ENCODE measurements around the gene TRAF7.

TRAF7 gene

DNA sequence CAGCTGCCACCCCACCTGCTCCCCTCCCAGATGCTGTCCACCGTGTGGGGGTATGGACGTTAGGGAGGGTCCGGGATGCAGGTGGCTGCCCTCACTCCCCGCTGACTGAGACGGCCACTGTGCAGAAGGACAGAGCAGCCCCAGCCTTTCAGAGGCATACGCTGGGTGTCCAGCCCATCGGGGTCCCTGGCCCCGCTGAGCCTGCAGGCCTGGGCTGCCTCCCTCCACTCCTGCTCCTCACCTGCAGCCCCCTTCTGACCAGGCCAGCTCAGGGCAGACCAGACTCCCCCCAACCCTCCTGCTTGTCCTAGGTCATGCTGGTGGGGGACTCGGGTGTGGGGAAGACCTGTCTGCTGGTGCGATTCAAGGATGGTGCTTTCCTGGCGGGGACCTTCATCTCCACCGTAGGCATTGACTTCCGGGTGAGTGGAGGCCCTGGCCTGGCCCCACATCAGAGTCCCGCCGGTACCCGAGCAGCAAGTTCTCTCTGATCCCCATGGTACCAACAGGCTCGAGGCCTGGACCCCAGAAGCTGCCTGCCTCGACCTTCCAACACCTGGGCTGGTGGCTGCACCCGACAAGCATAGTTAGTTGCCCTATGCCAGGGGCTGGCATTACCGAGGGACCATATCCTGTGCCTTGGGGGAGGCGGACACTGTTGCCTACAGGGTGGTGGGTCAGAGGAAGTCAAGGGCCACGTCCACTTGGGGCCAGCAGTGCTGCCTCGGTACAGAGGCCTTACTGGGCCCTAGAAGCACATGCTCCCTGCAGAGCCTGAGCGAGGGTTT, 5.8 kb upstream of the TRAF7 start:
- no peak overlapping the region for H3K27ac ChIP-seq (ENCODE audit: low read depth, low read length)
- peaks cover 33% of the 10 kb centered on the region for H3K4me1 ChIP-seq (ENCODE audit: control insufficient read depth, insufficient read depth, low read length, unreplicated experiment)
- no peak overlapping the region for H2AFZ ChIP-seq (ENCODE audit: low read length, unreplicated experiment)
- peaks cover 28% of the 10 kb centered on the region for H3K36me3 ChIP-seq (ENCODE audit: insufficient read depth, low read length)
- H3K79me2 ChIP-seq (ENCODE audit: control insufficient read depth, insufficient read depth, low read length, unreplicated experiment), result peaks cover 39% of the 10 kb centered on the region
- peak overlapping the region; percentile 66; the same call in 1 of the 2 replicates for H3K4me3 ChIP-seq (ENCODE audit: low read depth, low read length)
- H3K27me3 ChIP-seq (ENCODE audit: insufficient read depth, low read length), result no peaks in the 10 kb centered on the region

DNA sequence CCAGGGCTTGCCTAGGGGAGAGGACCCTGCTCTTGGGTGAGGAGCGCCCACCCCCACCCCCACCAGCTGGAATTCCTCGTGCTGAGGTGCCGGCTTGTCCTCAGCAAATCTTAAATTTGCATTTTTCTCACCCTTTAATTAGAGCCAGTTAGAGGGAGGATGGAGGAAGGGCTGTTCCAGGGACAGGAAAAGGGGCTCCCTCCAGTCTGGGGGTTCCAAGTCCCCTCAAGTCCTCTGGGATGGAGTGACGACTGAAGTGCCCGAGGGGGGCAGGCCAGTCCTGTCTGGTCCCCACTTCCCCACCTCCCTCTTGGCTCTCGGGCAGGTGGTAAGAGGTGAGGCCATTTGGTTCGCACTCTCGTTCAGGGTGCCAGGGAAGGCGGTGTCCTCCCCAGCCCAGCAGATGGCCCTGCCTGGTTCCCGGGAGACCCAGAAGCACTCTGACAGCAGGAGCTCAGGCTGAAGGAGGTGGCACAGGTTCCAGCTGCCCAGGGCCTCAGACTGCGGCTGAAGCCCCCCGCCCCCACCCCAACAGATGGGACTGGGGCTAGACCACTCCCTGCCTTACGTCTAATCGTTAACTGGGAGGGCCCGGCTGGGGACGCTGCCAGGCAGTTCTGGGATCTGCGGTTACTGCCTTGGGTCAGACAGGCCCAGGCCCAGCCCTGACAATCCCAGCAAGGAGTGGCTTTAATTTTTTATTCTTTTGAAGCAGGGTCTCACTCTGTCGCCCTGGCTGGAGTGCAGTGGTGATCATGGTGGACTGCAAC, 5.0 kb upstream of the TRAF7 start:
- H3K27me3 ChIP-seq (ENCODE audit: insufficient read depth, low read length), result no peaks in the 10 kb centered on the region
- no peak overlapping the region for H2AFZ ChIP-seq (ENCODE audit: low read length, unreplicated experiment)
- H3K79me2 ChIP-seq (ENCODE audit: control insufficient read depth, insufficient read depth, low read length, unreplicated experiment), result peaks cover 42% of the 10 kb centered on the region
- H3K4me1 ChIP-seq (ENCODE audit: control insufficient read depth, insufficient read depth, low read length, unreplicated experiment), result peaks cover 33% of the 10 kb centered on the region
- H3K27ac ChIP-seq (ENCODE audit: low read depth, low read length), result 0 out of 2 replicates have a peak overlapping the region, but pooled peaks have one; percentile 7
- H3K4me3 ChIP-seq (ENCODE audit: low read depth, low read length), result no peak overlapping the region; the same call in 1 of the 2 replicates
- peaks cover 30% of the 10 kb centered on the region for H3K36me3 ChIP-seq (ENCODE audit: insufficient read depth, low read length)

DNA sequence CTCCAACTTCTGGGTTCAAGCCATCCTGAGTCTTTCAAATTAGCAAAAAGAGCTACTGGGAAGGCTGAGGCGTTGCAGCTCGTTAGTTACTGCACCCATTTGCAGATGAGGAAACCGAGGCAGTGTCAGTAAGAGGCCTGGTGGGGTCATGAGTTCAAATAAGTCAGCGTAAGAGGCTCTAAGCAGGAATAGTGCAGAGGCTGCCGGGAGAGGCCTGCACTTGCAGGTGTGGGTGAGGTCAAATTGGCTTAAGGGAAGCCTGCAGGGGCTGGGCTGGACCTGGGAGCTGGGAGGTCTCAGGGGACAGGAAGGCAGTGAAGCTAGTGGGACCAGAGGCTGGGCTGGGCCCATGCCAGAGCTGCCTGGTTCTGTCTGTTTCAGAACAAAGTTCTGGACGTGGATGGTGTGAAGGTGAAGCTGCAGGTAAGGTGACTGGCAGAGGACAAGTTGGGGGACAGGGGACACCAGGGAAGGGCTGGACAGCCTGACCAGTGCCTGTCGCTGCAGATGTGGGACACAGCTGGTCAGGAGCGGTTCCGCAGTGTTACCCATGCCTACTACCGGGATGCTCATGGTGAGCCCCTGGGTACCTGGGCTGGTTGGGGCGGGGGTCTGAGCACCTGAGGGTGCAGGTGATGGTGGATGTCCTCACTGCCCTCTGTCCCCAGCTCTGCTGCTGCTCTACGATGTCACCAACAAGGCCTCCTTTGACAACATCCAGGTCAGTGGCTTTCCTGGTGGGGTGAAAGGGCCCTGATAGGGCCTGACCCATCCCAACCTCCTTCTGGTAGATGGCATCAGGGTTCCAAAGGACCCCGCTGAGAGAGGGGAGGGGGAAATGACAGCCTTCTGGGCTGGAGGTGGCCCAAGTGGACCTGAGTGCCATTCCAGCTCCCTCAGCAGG, 4.1 kb upstream of the TRAF7 start:
- Histone ChIP-seq H3K79me2 (ENCODE audit: control insufficient read depth, insufficient read depth, low read length, unreplicated experiment) (peaks cover 47% of the 10 kb centered on the region), H3K4me1 (ENCODE audit: control insufficient read depth, insufficient read depth, low read length, unreplicated experiment) (peaks cover 33% of the 10 kb centered on the region), H3K27ac (ENCODE audit: low read depth, low read length) (0 out of 2 replicates have a peak overlapping the region, but pooled peaks have one; percentile 7), H3K27me3 (ENCODE audit: insufficient read depth, low read length) (no peaks in the 10 kb centered on the region), H3K36me3 (ENCODE audit: insufficient read depth, low read length) (peaks cover 30% of the 10 kb centered on the region), H3K4me3 (ENCODE audit: low read depth, low read length) (no peak overlapping the region; the same call in 1 of the 2 replicates), H2AFZ (ENCODE audit: low read length, unreplicated experiment) (no peak overlapping the region)

DNA sequence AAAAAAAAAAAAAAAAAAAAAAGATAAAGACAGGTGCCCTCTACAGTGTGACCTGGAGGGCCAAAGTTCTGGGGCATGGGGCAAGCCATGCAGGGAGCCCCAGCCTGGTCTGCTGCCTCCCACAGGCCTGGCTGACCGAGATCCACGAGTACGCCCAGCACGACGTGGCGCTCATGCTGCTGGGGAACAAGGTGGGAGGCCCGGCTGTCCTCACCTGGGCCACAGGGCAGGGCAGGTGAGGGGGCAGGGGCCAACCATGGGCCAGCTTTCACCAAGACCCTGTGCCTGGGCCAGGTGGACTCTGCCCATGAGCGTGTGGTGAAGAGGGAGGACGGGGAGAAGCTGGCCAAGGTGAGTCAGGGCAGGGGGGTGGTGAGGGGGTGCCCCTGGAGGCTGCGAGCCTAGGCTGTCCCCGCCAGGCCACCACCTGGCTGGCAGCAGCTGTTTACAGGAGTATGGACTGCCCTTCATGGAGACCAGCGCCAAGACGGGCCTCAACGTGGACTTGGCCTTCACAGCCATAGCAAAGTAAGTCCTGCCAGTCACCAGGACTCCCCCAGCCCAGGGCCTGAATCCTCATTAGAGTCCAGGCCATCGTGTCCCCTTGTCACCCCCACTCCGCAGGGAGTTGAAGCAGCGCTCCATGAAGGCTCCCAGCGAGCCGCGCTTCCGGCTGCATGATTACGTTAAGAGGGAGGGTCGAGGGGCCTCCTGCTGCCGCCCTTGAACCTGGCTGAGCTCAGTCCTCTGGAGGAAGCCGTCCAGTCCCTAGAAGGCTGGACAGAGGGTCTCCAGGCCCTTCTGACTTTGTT, 2.7 kb upstream of the TRAF7 start:
- Histone ChIP-seq H2AFZ (ENCODE audit: low read length, unreplicated experiment) (no peak overlapping the region), H3K79me2 (ENCODE audit: control insufficient read depth, insufficient read depth, low read length, unreplicated experiment) (peaks cover 62% of the 10 kb centered on the region), H3K4me1 (ENCODE audit: control insufficient read depth, insufficient read depth, low read length, unreplicated experiment) (peaks cover 46% of the 10 kb centered on the region)

DNA sequence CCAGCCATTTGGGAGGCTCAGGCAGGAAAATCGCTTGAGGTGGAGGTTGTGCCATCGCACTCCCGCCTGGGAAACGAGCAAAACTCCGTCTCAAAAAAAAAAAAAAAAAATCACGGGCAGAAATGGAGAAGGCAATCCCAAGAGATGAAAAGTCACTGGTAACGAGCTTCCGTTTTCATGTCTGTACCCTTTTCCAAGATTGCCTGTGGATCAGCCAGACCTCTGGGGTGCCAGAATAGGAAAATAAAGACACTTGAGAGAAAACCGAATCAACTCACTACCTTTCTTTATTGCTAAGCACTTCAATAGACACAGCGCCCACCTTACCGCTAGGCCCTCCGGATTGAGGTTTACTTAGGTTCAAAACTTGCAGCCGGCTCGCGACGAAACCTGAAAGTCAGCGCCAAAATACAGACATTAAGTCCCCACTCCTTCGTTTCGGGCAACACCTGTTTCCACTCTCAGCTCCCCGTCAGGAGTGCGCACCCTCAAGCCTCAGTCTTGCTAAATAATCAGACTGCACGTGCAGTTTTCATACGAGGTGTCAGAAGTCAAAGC, 970 bp upstream of the TRAF7 start:
- Histone ChIP-seq H2AFZ (ENCODE audit: low read length, unreplicated experiment) (no peak overlapping the region), H3K36me3 (ENCODE audit: insufficient read depth, low read length) (peaks cover 30% of the 10 kb centered on the region), H3K4me3 (ENCODE audit: low read depth, low read length) (peak overlapping the region; percentile 98), H3K79me2 (ENCODE audit: control insufficient read depth, insufficient read depth, low read length, unreplicated experiment) (peaks cover 77% of the 10 kb centered on the region), H3K4me1 (ENCODE audit: control insufficient read depth, insufficient read depth, low read length, unreplicated experiment) (peaks cover 52% of the 10 kb centered on the region), H3K27ac (ENCODE audit: low read depth, low read length) (peak overlapping the region; percentile 61), H3K27me3 (ENCODE audit: insufficient read depth, low read length) (no peaks in the 10 kb centered on the region)

More for the DNA sequence above, 2.7 kb upstream of the TRAF7 start:
- H3K27me3 ChIP-seq (ENCODE audit: insufficient read depth, low read length), result no peaks in the 10 kb centered on the region
- H3K36me3 ChIP-seq (ENCODE audit: insufficient read depth, low read length), result peaks cover 30% of the 10 kb centered on the region
- H3K4me3 ChIP-seq (ENCODE audit: low read depth, low read length), result peak overlapping the region; percentile 98
- H3K27ac ChIP-seq (ENCODE audit: low read depth, low read length), result peak overlapping the region; percentile 61

DNA sequence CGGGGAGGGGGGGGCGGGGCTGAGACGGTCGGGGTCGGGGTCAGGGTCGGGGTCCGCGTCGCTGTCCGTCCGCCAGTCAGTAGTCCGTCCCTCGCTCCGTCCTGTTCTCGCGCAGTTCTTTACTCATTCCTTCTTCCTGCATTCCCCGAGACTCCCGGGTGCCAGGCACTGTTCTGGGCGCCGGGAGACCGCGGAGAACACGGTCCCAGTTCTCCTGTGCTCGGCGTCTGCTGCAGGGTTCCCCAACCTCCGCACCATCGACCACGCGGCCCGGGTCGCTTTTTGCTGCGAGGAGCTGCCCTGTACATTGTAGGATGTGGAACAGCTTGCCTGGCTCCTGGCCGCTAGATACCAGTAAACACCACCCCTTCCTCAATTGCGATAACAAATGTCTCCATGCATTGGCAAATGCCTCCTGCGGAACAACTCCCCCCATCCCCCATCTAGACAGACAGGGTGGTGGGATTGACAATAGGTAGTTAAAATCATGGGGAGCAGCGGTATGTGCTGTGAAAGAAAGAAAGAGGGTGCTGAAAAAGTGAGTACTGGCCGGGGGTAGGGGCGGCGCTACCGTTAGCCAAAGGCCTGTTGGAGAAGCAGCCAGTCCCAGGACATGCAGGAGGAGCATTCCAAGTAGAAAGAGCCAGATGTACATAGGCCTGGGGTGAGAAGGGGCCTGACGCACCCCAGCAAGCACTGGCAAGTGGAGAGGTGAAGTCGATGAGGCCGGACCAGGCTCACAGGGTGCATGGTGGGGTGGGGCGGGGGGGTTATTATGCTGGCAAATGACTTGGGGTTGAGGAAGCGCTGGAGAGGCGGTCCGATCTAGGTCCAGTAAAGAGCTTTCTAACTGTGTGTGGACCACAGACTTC, 631 bp downstream of the TRAF7 start:
- no peaks in the 10 kb centered on the region for H3K27me3 ChIP-seq (ENCODE audit: insufficient read depth, low read length)
- peaks cover 28% of the 10 kb centered on the region for H3K36me3 ChIP-seq (ENCODE audit: insufficient read depth, low read length)
- peak overlapping the region; percentile 98 for H3K4me3 ChIP-seq (ENCODE audit: low read depth, low read length)
- peaks cover 81% of the 10 kb centered on the region for H3K79me2 ChIP-seq (ENCODE audit: control insufficient read depth, insufficient read depth, low read length, unreplicated experiment)
- peak overlapping the region; percentile 95 for H3K27ac ChIP-seq (ENCODE audit: low read depth, low read length)
- peaks cover 51% of the 10 kb centered on the region for H3K4me1 ChIP-seq (ENCODE audit: control insufficient read depth, insufficient read depth, low read length, unreplicated experiment)
- no peak overlapping the region for H2AFZ ChIP-seq (ENCODE audit: low read length, unreplicated experiment)

DNA sequence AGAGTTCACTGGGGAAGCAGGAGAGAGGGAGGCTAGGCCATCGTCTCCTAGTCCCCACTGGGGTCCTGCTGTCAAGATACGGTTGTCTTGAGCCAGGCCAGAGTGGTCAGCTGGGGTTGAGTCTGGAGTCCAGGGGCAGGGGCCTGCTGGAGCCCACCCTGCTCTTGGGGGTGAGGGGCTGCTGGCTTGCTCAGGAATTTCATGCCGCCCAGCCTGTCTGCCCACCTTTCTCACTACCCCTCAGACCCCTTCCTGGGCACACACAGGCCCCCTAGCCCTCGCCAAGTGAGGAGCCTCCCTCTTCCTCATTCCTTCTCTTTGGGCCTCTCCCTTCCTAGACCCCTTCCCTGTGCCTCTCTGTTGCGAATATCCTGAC, 1.3 kb downstream of the TRAF7 start:
- Histone ChIP-seq H3K27ac (ENCODE audit: low read depth, low read length) (peak overlapping the region; percentile 95), H3K27me3 (ENCODE audit: insufficient read depth, low read length) (no peaks in the 10 kb centered on the region), H3K79me2 (ENCODE audit: control insufficient read depth, insufficient read depth, low read length, unreplicated experiment) (peaks cover 82% of the 10 kb centered on the region), H3K4me3 (ENCODE audit: low read depth, low read length) (peak overlapping the region; percentile 98), H3K36me3 (ENCODE audit: insufficient read depth, low read length) (peaks cover 23% of the 10 kb centered on the region), H3K4me1 (ENCODE audit: control insufficient read depth, insufficient read depth, low read length, unreplicated experiment) (peaks cover 51% of the 10 kb centered on the region), H2AFZ (ENCODE audit: low read length, unreplicated experiment) (no peak overlapping the region)

DNA sequence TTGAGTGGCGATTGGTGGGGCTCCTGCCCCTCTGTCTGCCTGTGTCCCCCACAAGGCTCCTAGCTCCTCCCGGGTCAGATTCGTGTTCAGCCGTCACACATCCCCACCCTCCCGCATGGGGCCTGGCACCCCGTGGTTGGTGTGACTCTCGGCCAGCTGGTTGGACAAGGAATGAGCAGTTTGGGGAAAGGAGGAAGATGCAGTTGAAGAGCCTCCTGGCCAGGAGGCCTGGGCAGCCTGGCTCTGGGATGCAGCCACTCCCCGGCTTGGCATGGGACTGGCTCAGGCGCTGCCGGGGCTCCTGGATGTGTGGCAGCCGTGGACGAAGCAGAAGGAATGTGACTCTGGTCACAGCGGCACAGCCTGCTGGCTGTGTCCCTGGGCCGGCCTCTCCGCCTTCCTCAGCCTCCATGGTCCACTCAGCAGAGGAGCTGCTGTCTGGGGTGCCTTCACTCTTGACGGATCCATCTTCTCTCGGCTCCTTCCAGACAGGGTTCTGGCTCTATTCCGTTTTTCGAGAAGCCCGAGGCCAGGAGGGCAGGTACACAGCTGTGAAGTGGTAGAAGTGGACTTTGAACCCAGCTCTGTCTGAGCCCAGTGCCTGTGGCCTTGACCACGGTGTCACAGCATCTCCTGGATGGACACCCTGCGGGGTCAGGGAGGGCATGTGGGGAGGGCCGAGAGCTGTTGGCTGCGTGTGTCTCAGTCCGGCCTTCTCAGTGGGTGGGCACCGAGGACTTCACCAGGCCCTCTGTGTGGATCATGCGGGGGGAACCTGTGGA, 2.1 kb downstream of the TRAF7 start:
- peaks cover 22% of the 10 kb centered on the region for H3K36me3 ChIP-seq (ENCODE audit: insufficient read depth, low read length)
- H3K27me3 ChIP-seq (ENCODE audit: insufficient read depth, low read length), result no peaks in the 10 kb centered on the region
- peak overlapping the region; percentile 98 for H3K4me3 ChIP-seq (ENCODE audit: low read depth, low read length)
- H3K27ac ChIP-seq (ENCODE audit: low read depth, low read length), result peak overlapping the region; percentile 95
- H3K4me1 ChIP-seq (ENCODE audit: control insufficient read depth, insufficient read depth, low read length, unreplicated experiment), result peaks cover 48% of the 10 kb centered on the region
- H2AFZ ChIP-seq (ENCODE audit: low read length, unreplicated experiment), result no peak overlapping the region
- peaks cover 82% of the 10 kb centered on the region for H3K79me2 ChIP-seq (ENCODE audit: control insufficient read depth, insufficient read depth, low read length, unreplicated experiment)

All from ACC112 (cell line).